ENCODE results near the gene PBX2. TPM values are rescaled to one million over a fixed set of nuclear protein-coding genes. Genes with fewer than 3 reads are reported as not detected.
A peak's percentile ranks its signal among the peaks of the same experiment; 100 is the strongest.

Gene PBX2
- total and polyA plus RNA-seq, 10 of the 15 experiments (the other 5 are each of a cell fraction or from before 2014, with no cell fraction given), result 0.84 to 66.5 (median 20.6) TPM

GRCh38 chr6:32174416-32174815 lies 15.6 kb downstream of the PBX2 start:
- H3K79me2 ChIP-seq (ENCODE audit: control insufficient read depth, insufficient read depth, low read length), result peaks cover 21% of the 10 kb centered on the region
- no peak overlapping the region for H3K9ac ChIP-seq (ENCODE audit: control insufficient read depth, insufficient read depth, low read length)
- SMC1A ChIA-PET (ENCODE audit: uncharacterized antibody, unreplicated experiment), result no interaction called here
- H3K27ac ChIP-seq (ENCODE audit: control insufficient read depth, insufficient read depth), result no peak overlapping the region
- H3K36me3 ChIP-seq (ENCODE audit: control insufficient read depth in 2 of 2, insufficient read depth in 2 of 2, low read length in 1 of 2), result no peaks in the 10 kb centered on the region
- no peaks in the 10 kb centered on the region for H3K9me3 ChIP-seq (replicated peaks; ENCODE audit: control insufficient read depth, insufficient read depth, low read length)
- no peaks in the 10 kb centered on the region for H3K27me3 ChIP-seq (replicated peaks in 1 of 2; ENCODE audit: control insufficient read depth in 2 of 2, insufficient read depth in 2 of 2, low read length in 1 of 2)
- intact Hi-C loops (cut with micrococcal nuclease; ENCODE audit: unreplicated experiment) (no loop called here), in situ Hi-C loops (cut with MboI) (no loop called here)
- WGBS (ENCODE audit: insufficient coverage, insufficient replicate concordance, low lambda C conversion rate, missing lambda C conversion rate), result 100% methylated on average over 1 of the region's 1 CpG
- RAD21 ChIA-PET (ENCODE audit: unreplicated experiment), result no interaction called here
- no peak for DNase-seq (ENCODE audit: low read depth, low spot score)
- no peak for FAIRE-seq
- TF ChIP-seq POLR2AphosphoS5 (IDR thresholded peaks at IDR 0.05; ENCODE audit: low read length) (no peak), CBX5 (IDR thresholded peaks at IDR 0.05; ENCODE audit: low read depth) (no peak), JUND (IDR thresholded peaks at IDR 0.05; ENCODE audit: low read depth, low read length) (no peak), YY1 (IDR thresholded peaks at IDR 0.05; ENCODE audit: low read depth, low read length) (no peak), EGR1 (IDR thresholded peaks at IDR 0.05; ENCODE audit: borderline replicate concordance in 1 of 2, low read depth in 2 of 2, low read length in 2 of 2) (no peak), BACH1 (IDR thresholded peaks at IDR 0.05; ENCODE audit: borderline replicate concordance) (no peak), NR2C2 (IDR thresholded peaks at IDR 0.05; ENCODE audit: borderline replicate concordance, control insufficient read depth, insufficient read length, low read depth) (no peak), HDAC6 (IDR thresholded peaks at IDR 0.05; ENCODE audit: unreplicated experiment) (no peak), TCF7 (IDR thresholded peaks at IDR 0.05; ENCODE audit: borderline replicate concordance) (no peak)
- POLR2A ChIA-PET, result interaction anchor here (1.5 kb wide), 1 partner anchor 46 kb away, joined by 6 read pairs; the partner anchor contains the start of gene ATF6B
- CTCF ChIA-PET, result no interaction called here
- peaks cover 10% of the 10 kb centered on the region for H3K4me1 ChIP-seq (ENCODE audit: control insufficient read depth, insufficient read depth, low read length)
- H3K4me3 ChIP-seq, result no peak overlapping the region
- no TSS peak for BruUV-seq (replicated peaks)
- peak overlapping the region; percentile 68 for H3K4me2 ChIP-seq (ENCODE audit: control insufficient read depth, insufficient read depth)
- no peak for ATAC-seq
- no peaks in the 10 kb centered on the region for H4K20me1 ChIP-seq (ENCODE audit: control insufficient read depth, insufficient read depth)
- H2AFZ ChIP-seq (ENCODE audit: control insufficient read depth, low read depth, low read length), result no peak overlapping the region
